ENCODE data around the gene NCF4. TPM values are rescaled to one million over a fixed set of nuclear protein-coding genes. Genes with fewer than 3 reads are reported as not detected.

NCF4 gene
- total RNA-seq, 1 experiment from 2014 or later = not detected

GRCh38 chr22:36815558-36816338 lies 45.1 kb upstream of the NCF4 start:
- H3K27me3 ChIP-seq (replicated peaks; ENCODE audit: insufficient read depth, low read depth, low read length, poor library complexity) = peaks cover 80% of the 10 kb centered on the region
- H3K36me3 ChIP-seq (ENCODE audit: insufficient read depth, low read length, poor library complexity, severe bottlenecking) = no peaks in the 10 kb centered on the region
- no peaks in the 10 kb centered on the region for H3K9me3 ChIP-seq (ENCODE audit: low read depth, low read length, poor library complexity, severe bottlenecking)
- DNase-seq (ENCODE audit: low spot score) = no peak
- POLR2A ChIA-PET (ENCODE audit: low non-redundant PET) = no interaction called here
- intact Hi-C loops (cut with micrococcal nuclease; ENCODE audit: unreplicated experiment) = no loop called here
- no peak for TF ChIP-seq CTCF (conservative IDR thresholded peaks at IDR 0.05; ENCODE audit: low read depth, low read length)
- no peak for TF ChIP-seq EZH2 (IDR thresholded peaks at IDR 0.05; ENCODE audit: borderline replicate concordance, low read depth, low read length, poor library complexity, severe bottlenecking)
- no TSS peak for BruUV-seq (replicated peaks)
- no peaks in the 10 kb centered on the region for H3K4me1 ChIP-seq (ENCODE audit: insufficient read depth, low read length, poor library complexity, severe bottlenecking)
- no peak overlapping the region for H3K27ac ChIP-seq (ENCODE audit: low read depth, low read length, poor library complexity, severe bottlenecking)
- CTCF ChIA-PET = no interaction called here
- H3K4me3 ChIP-seq (ENCODE audit: low read depth, low read length, poor library complexity, severe bottlenecking) = no peak overlapping the region

DNA sequence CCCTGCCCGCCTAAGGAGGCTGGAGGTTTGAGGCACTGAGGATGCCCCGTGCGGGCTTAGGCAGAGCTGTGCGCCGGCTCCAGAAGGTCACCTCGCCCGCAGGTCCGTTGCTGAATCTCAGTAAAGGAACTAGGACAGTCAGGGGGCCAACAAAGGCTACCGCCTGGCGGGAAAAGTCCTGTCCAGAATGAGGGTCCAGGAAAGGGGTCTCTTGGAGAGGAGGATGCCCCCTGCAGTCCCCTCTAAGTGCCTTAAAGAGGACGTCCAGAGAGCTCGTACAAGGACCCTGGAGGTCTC lies 44.5 kb upstream of the NCF4 start:
- H3K4me3 ChIP-seq (ENCODE audit: low read depth, low read length, poor library complexity, severe bottlenecking) = no peak overlapping the region
- peaks cover 80% of the 10 kb centered on the region for H3K27me3 ChIP-seq (replicated peaks; ENCODE audit: insufficient read depth, low read depth, low read length, poor library complexity)
- TF ChIP-seq CTCF (conservative IDR thresholded peaks at IDR 0.05; ENCODE audit: low read depth, low read length) (no peak), EZH2 (IDR thresholded peaks at IDR 0.05; ENCODE audit: borderline replicate concordance, low read depth, low read length, poor library complexity, severe bottlenecking) (no peak)
- no peaks in the 10 kb centered on the region for H3K36me3 ChIP-seq (ENCODE audit: insufficient read depth, low read length, poor library complexity, severe bottlenecking)
- DNase-seq (ENCODE audit: low spot score) = no peak
- no TSS peak for BruUV-seq (replicated peaks)
- no peaks in the 10 kb centered on the region for H3K4me1 ChIP-seq (ENCODE audit: insufficient read depth, low read length, poor library complexity, severe bottlenecking)
- no peak overlapping the region for H3K27ac ChIP-seq (ENCODE audit: low read depth, low read length, poor library complexity, severe bottlenecking)
- intact Hi-C loops (cut with micrococcal nuclease; ENCODE audit: unreplicated experiment) = no loop called here
- POLR2A ChIA-PET (ENCODE audit: low non-redundant PET) = no interaction called here
- no peaks in the 10 kb centered on the region for H3K9me3 ChIP-seq (ENCODE audit: low read depth, low read length, poor library complexity, severe bottlenecking)
- CTCF ChIA-PET = no interaction called here

- no peaks in the 10 kb centered on the region for H3K4me1 ChIP-seq (ENCODE audit: insufficient read depth, low read length, poor library complexity, severe bottlenecking)
- intact Hi-C loops (cut with micrococcal nuclease; ENCODE audit: unreplicated experiment) = no loop called here
- no peak within 1 kb of the TSS for H3K27ac ChIP-seq (ENCODE audit: low read depth, low read length, poor library complexity, severe bottlenecking)
- TF ChIP-seq CTCF (conservative IDR thresholded peaks at IDR 0.05; ENCODE audit: low read depth, low read length) (no peak), EZH2 (IDR thresholded peaks at IDR 0.05; ENCODE audit: borderline replicate concordance, low read depth, low read length, poor library complexity, severe bottlenecking) (peak; percentile 92)
- ChIA-PET CTCF (no interaction called here), POLR2A (ENCODE audit: low non-redundant PET) (no interaction called here)
- peak within 1 kb of the TSS; percentile 17 for H3K4me3 ChIP-seq (ENCODE audit: low read depth, low read length, poor library complexity, severe bottlenecking)
- DNase-seq (ENCODE audit: low spot score) = peak; percentile 37
- H3K9me3 ChIP-seq (ENCODE audit: low read depth, low read length, poor library complexity, severe bottlenecking) = no peaks in the 10 kb centered on the region
- H3K36me3 ChIP-seq (ENCODE audit: insufficient read depth, low read length, poor library complexity, severe bottlenecking) = no peaks in the 10 kb centered on the region
- H3K27me3 ChIP-seq (replicated peaks; ENCODE audit: insufficient read depth, low read depth, low read length, poor library complexity) = peaks cover 77% of the 10 kb centered on the region
- no TSS peak for BruUV-seq (replicated peaks)
These were observed 43.9 kb upstream of the NCF4 start, which contains the start of gene PVALB for GRCh38 chr22:36816636-36817524. TSS of gene PVALB (minus strand) at chr22:36817035. CDS start at chr22:36817005, 30 bp downstream.
